Measurements from ENCODE around the gene EXOC4. TPM values are rescaled to one million over a fixed set of nuclear protein-coding genes. Genes with fewer than 3 reads are reported as not detected.

Gene EXOC4
- total and polyA plus RNA-seq, 2 of the 8 experiments (the other 6 are each of a cell fraction or from before 2014, with no cell fraction given): 27.0 to 67.3 TPM

DNA sequence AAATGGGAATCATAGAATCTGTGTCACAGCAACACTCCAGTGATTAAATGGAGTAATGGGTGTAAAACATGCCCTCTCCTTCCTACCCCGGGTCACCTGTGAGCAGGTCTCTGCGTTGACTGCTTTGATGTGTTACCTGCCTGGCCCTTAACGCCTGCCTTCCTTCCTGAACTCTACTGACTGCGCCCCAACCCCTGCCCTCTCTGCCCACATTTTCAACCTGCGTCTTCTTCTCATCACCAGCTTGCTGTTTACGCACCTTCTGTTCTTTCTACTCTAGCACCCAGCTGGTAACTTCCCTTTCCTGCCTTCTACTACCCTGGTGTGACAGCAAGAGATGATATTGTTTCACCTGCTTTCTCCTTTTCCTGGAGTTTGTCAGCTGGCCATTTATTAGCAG is 571.3 kb downstream of the EXOC4 start (continued):
- TF ChIP-seq GABPA (IDR thresholded peaks at IDR 0.05; ENCODE audit: borderline replicate concordance, insufficient read depth, low read length): no peak
- no peak for TF ChIP-seq PHF8 (conservative IDR thresholded peaks at IDR 0.05; ENCODE audit: low read depth, low read length)
